ENCODE data around the gene MNX1. TPM values are rescaled to one million over a fixed set of nuclear protein-coding genes. Genes with fewer than 3 reads are reported as not detected.
A peak's percentile ranks its signal among the peaks of the same experiment; 100 is the strongest.

MNX1 gene
- total and polyA plus RNA-seq, 8 donors = 1.1 to 80.2 (median 3.1) TPM; not detected in 1

GRCh38 chr7:157043745-157044144 is 33.3 kb upstream of the MNX1 start:
- intact Hi-C loops (cut with DNase I; ENCODE audit: low total_unique reads) = no loop called here
- H3K36me3 ChIP-seq = no peaks in the 10 kb centered on the region
- no peak overlapping the region for H3K27ac ChIP-seq
- H3K4me3 ChIP-seq = no peak overlapping the region
- WGBS, 5 donors = 63 to 81% (median 68%) methylated on average over 12 of the region's 12 CpGs
- DNase-seq = no peak
- H3K9me3 ChIP-seq = no peaks in the 10 kb centered on the region
- H3K27me3 ChIP-seq = peaks cover 0 to 59% (median 0%) of the 10 kb centered on the region in 3 donors
- no peak for TF ChIP-seq CTCF (IDR thresholded peaks at IDR 0.05)
- no peak for TF ChIP-seq EP300 (IDR thresholded peaks at IDR 0.05)
- no peak for TF ChIP-seq POLR2A (IDR thresholded peaks at IDR 0.05)
- TF ChIP-seq POLR2AphosphoS5 (IDR thresholded peaks at IDR 0.05) = no peak
- peaks cover 0 to 10% (median 5%) of the 10 kb centered on the region in 4 donors for H3K4me1 ChIP-seq

- Histone ChIP-seq H3K36me3 (no peaks in the 10 kb centered on the region), H3K27me3 (peaks cover 0 to 73% (median 0%) of the 10 kb centered on the region in 3 donors), H3K27ac (no peak overlapping the region), H3K4me1 (peaks cover 0 to 10% (median 3%) of the 10 kb centered on the region in 4 donors), H3K9me3 (peaks cover 0 to 4% (median 2%) of the 10 kb centered on the region in 4 donors), H3K4me3 (no peak overlapping the region)
- no peak for DNase-seq
- intact Hi-C loops (cut with DNase I; ENCODE audit: low total_unique reads) = no loop called here
- 31 to 60% (median 57%) methylated on average over 20 of the region's 20 CpGs for WGBS, 5 donors
- TF ChIP-seq EP300 (IDR thresholded peaks at IDR 0.05) (no peak), POLR2AphosphoS5 (IDR thresholded peaks at IDR 0.05) (no peak), CTCF (IDR thresholded peaks at IDR 0.05) (no peak), POLR2A (IDR thresholded peaks at IDR 0.05) (no peak)
Observed at GRCh38 chr7:157041514-157042277, 31.2 kb upstream of the MNX1 start.

- Histone ChIP-seq H3K27ac (no peak overlapping the region), H3K9me3 (peaks cover 0 to 10% (median 7%) of the 10 kb centered on the region in 4 donors), H3K4me1 (peaks cover 0 to 10% (median 3%) of the 10 kb centered on the region in 4 donors), H3K4me3 (no peak overlapping the region), H3K36me3 (no peaks in the 10 kb centered on the region), H3K27me3 (peaks cover 0 to 79% (median 0%) of the 10 kb centered on the region in 3 donors)
- intact Hi-C loops (cut with DNase I; ENCODE audit: low total_unique reads) = no loop called here
- peak in 1 of 2 donors; percentile 38 for DNase-seq
- TF ChIP-seq CTCF (IDR thresholded peaks at IDR 0.05) = no peak
- TF ChIP-seq EP300 (IDR thresholded peaks at IDR 0.05) = no peak
- no peak for TF ChIP-seq POLR2AphosphoS5 (IDR thresholded peaks at IDR 0.05)
- no peak for TF ChIP-seq POLR2A (IDR thresholded peaks at IDR 0.05)
- WGBS, 5 donors = 24 to 36% (median 28%) methylated on average over 13 of the region's 13 CpGs
Observed at GRCh38 chr7:157041004-157041403, 30.5 kb upstream of the MNX1 start.

GRCh38 chr7:157037635-157038034 is 27.2 kb upstream of the MNX1 start:
- H3K27ac ChIP-seq = no peak overlapping the region
- 70 to 84% (median 79%) methylated on average over 9 of the region's 9 CpGs for WGBS, 5 donors
- H3K4me1 ChIP-seq = peaks cover 0 to 10% (median 3%) of the 10 kb centered on the region in 4 donors
- H3K27me3 ChIP-seq = peaks cover 0 to 73% (median 0%) of the 10 kb centered on the region in 3 donors
- intact Hi-C loops (cut with DNase I; ENCODE audit: low total_unique reads) = no loop called here
- H3K4me3 ChIP-seq = no peak overlapping the region
- no peak for TF ChIP-seq EP300 (IDR thresholded peaks at IDR 0.05)
- no peak for TF ChIP-seq POLR2A (IDR thresholded peaks at IDR 0.05)
- no peak for TF ChIP-seq POLR2AphosphoS5 (IDR thresholded peaks at IDR 0.05)
- no peak for TF ChIP-seq CTCF (IDR thresholded peaks at IDR 0.05)
- peaks cover 0 to 16% (median 10%) of the 10 kb centered on the region in 4 donors for H3K9me3 ChIP-seq
- H3K36me3 ChIP-seq = no peaks in the 10 kb centered on the region
- DNase-seq = no peak
